ENCODE data around the gene CYB5A. TPM values are rescaled to one million over a fixed set of nuclear protein-coding genes. Genes with fewer than 3 reads are reported as not detected.
A peak's percentile ranks its signal among the peaks of the same experiment; 100 is the strongest.

The CYB5A gene
- total and polyA plus RNA-seq, 12 donors, result 40.4 to 121 (median 76.3) TPM

GRCh38 chr18:74284191-74284979, 7.4 kb downstream of the CYB5A start:
- no peaks in the 10 kb centered on the region for H3K9me3 ChIP-seq
- peak; percentile 58 to 85 (median 77) for ATAC-seq
- DNase-seq, result no peak
- WGBS, 2 donors, result 15 to 20% methylated on average over 11 of the region's 11 CpGs
- H3K27me3 ChIP-seq, result no peaks in the 10 kb centered on the region
- H3K36me3 ChIP-seq, result peaks cover 0 to 3% (median 0%) of the 10 kb centered on the region in 9 donors
- H3K4me3 ChIP-seq, result peak overlapping the region in 3 of 10 donors; percentile 1 to 29 (median 27)
- intact Hi-C loops (cut with DNase I), result no loop called here
- peaks cover 24 to 74% (median 57%) of the 10 kb centered on the region in 9 donors for H3K4me1 ChIP-seq
- H3K27ac ChIP-seq, result peak overlapping the region; percentile 77 to 94 (median 82)
- no peak for TF ChIP-seq CTCF (IDR thresholded peaks at IDR 0.05)

GRCh38 chr18:74283646-74284045, 8.1 kb downstream of the CYB5A start:
- Histone ChIP-seq H3K9me3 (no peaks in the 10 kb centered on the region), H3K4me1 (peaks cover 23 to 74% (median 59%) of the 10 kb centered on the region in 9 donors), H3K4me3 (no peak overlapping the region), H3K27me3 (no peaks in the 10 kb centered on the region), H3K27ac (peak overlapping the region in 8 of 10 donors; percentile 77 to 94 (median 82)), H3K36me3 (peaks cover 0 to 3% (median 0%) of the 10 kb centered on the region in 9 donors)
- TF ChIP-seq CTCF (IDR thresholded peaks at IDR 0.05), result no peak
- no peak for DNase-seq
- 66 to 74% methylated on average over 10 of the region's 10 CpGs for WGBS, 2 donors
- ATAC-seq, result no peak
- intact Hi-C loops (cut with DNase I), result no loop called here

GRCh38 chr18:74282755-74283554, 8.8 kb downstream of the CYB5A start:
- Histone ChIP-seq H3K36me3 (peaks cover 0 to 3% (median 0%) of the 10 kb centered on the region in 9 donors), H3K4me3 (no peak overlapping the region), H3K27me3 (no peaks in the 10 kb centered on the region), H3K4me1 (peaks cover 26 to 76% (median 65%) of the 10 kb centered on the region in 9 donors), H3K9me3 (no peaks in the 10 kb centered on the region), H3K27ac (peak overlapping the region in 7 of 10 donors; percentile 0 to 94 (median 82))
- DNase-seq, result no peak
- intact Hi-C loops (cut with DNase I), result no loop called here
- no peak for TF ChIP-seq CTCF (IDR thresholded peaks at IDR 0.05)
- ATAC-seq, result no peak
- 77 to 83% methylated on average over 10 of the region's 10 CpGs for WGBS, 2 donors

GRCh38 chr18:74281980-74282754, 9.6 kb downstream of the CYB5A start:
- WGBS, 2 donors, result 45 to 52% methylated on average over 12 of the region's 12 CpGs
- no peak for TF ChIP-seq CTCF (IDR thresholded peaks at IDR 0.05)
- Histone ChIP-seq H3K27ac (peak overlapping the region in 8 of 10 donors; percentile 0 to 94 (median 14)), H3K4me3 (no peak overlapping the region), H3K4me1 (peaks cover 26 to 83% (median 66%) of the 10 kb centered on the region in 9 donors), H3K36me3 (peaks cover 0 to 3% (median 0%) of the 10 kb centered on the region in 9 donors), H3K27me3 (no peaks in the 10 kb centered on the region), H3K9me3 (no peaks in the 10 kb centered on the region)
- no peak for DNase-seq
- intact Hi-C loops (cut with DNase I), result no loop called here
- peak in 5 of 8 donors; percentile 4 to 81 (median 15) for ATAC-seq

Data from heart right ventricle (tissue), 16 donors.